Measurements from ENCODE around the gene SH3BGRL2. TPM values are rescaled to one million over a fixed set of nuclear protein-coding genes. Genes with fewer than 3 reads are reported as not detected.

Gene SH3BGRL2
- total and polyA plus RNA-seq, 2 donors (not counting 1 experiment from before 2014, with no cell fraction given) = 0.01 TPM; not detected in 1

DNA sequence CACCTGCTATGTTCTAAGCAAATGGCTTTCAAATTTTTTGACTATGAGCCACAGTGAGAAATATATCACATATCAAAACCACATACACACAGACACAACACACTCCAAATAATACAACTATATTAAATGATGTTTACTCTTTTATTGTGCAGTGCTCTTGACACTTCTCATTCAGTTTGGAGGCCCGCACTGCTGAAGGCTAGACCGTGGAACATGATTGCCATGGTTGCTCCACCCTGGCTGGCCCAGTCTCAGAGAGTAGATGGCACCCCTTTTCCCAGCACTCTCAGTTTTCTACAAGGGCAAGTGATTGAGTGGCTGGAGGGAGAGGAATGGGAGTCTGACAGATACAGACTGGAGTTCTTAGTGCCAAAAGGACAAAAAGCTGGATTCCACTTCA is 86.9 kb downstream of the SH3BGRL2 start:
- intact Hi-C loops (cut with micrococcal nuclease) = no loop called here
- H3K4me3 ChIP-seq (ENCODE audit: control extremely low read depth in 1 of 5, extremely low read depth in 1 of 5, insufficient read depth in 1 of 5, low read depth in 2 of 5, low read length in 4 of 5) = no peak overlapping the region
- no CpG with 5 or more reads among the region's 2 CpGs for WGBS (ENCODE audit: insufficient coverage)
- no peaks in the 10 kb centered on the region for H4K20me1 ChIP-seq (ENCODE audit: control insufficient read depth, insufficient read depth, low read length, poor library complexity, severe bottlenecking)
- Mint-ChIP-seq H3K9me3 (ENCODE audit: insufficient read depth) (no peaks in the 10 kb centered on the region), H3K4me1 (no peaks in the 10 kb centered on the region), H3K4me3 (no peak overlapping the region), H3K27ac (no peak overlapping the region), H3K27me3 (no peaks in the 10 kb centered on the region)
- H3K4me2 ChIP-seq (replicated peaks; ENCODE audit: low read depth, low read length, poor library complexity, severe bottlenecking) = no peak overlapping the region
- H2AFZ ChIP-seq (ENCODE audit: insufficient read depth, low read depth, low read length, poor library complexity, severe bottlenecking) = no peak overlapping the region
- DNase-seq (no peak), ATAC-seq (ENCODE audit: low read depth) (no peak)
- CTCF ChIA-PET = no interaction called here
- no peaks in the 10 kb centered on the region for H3K36me3 ChIP-seq (replicated peaks in 1 of 2; ENCODE audit: control extremely low read depth in 1 of 2, control insufficient read depth in 1 of 2, extremely low read depth in 1 of 2, insufficient read depth in 2 of 2, low read length in 1 of 2)
- no peaks in the 10 kb centered on the region for H3K9me3 ChIP-seq (ENCODE audit: control extremely low read depth in 1 of 3, control insufficient read depth in 2 of 3, insufficient read depth in 1 of 3, low read length in 2 of 3)
- no peaks in the 10 kb centered on the region for H3K27me3 ChIP-seq (replicated peaks in 1 of 4; ENCODE audit: control extremely low read depth in 1 of 4, control insufficient read depth in 3 of 4, insufficient read depth in 4 of 4, low read length in 3 of 4)
- no peak overlapping the region for H3K9ac ChIP-seq (ENCODE audit: low read length)
- no peaks in the 10 kb centered on the region for H3K4me1 ChIP-seq (ENCODE audit: control insufficient read depth in 2 of 2, insufficient read depth in 2 of 2, low read length in 2 of 2)
- no peak overlapping the region for H3K27ac ChIP-seq (ENCODE audit: low read length in 2 of 2)
- POLR2A ChIA-PET = no interaction called here
- TF ChIP-seq EZH2 (IDR thresholded peaks at IDR 0.05; ENCODE audit: borderline replicate concordance, insufficient read depth, low read depth, low read length, poor library complexity, severe bottlenecking) = no peak
- TF ChIP-seq CTCF (IDR thresholded peaks at IDR 0.05) = no peak
- H3K79me2 ChIP-seq (ENCODE audit: control insufficient read depth, insufficient read depth, low read length) = no peaks in the 10 kb centered on the region

DNA sequence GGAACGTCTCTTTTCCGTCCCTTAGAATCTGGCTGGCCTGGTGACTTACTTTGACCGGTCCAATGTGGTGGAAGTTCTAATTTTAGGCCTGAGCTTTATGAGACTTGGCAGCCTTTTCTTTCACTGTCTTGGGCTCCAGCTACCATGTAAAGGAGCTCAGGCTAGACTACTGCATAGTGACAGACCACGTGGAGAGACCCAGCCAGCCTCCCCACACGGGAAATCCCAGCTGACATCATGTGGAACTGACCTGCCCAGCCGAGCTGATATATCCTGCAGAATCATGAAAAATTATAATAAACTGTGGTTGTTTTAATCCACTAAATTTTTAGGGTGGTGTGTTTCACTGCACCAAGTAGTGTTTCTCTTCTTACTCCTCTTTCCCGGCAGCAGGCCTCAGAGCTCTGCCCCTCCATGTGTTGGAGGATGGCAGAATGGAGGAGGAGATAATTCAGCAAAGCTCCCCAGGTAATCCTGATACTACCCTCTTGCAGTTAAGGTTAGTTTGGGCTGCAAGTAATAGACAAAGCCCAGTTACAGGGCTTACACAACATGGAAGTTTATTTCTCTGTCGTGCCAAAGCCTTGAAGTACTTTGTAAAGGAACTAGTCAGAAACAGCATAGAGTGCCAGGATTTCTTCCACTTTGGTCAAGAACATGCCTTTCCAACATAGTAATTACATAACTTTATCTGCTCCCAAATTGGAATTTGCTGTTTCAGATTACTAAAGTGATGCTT is 87.5 kb downstream of the SH3BGRL2 start:
- intact Hi-C loops (cut with micrococcal nuclease) = no loop called here
- Histone ChIP-seq H3K27me3 (replicated peaks in 1 of 4; ENCODE audit: control extremely low read depth in 1 of 4, control insufficient read depth in 3 of 4, insufficient read depth in 4 of 4, low read length in 3 of 4) (no peaks in the 10 kb centered on the region), H2AFZ (ENCODE audit: insufficient read depth, low read depth, low read length, poor library complexity, severe bottlenecking) (no peak overlapping the region), H3K9ac (ENCODE audit: low read length) (no peak overlapping the region), H3K9me3 (ENCODE audit: control extremely low read depth in 1 of 3, control insufficient read depth in 2 of 3, insufficient read depth in 1 of 3, low read length in 2 of 3) (no peaks in the 10 kb centered on the region), H4K20me1 (ENCODE audit: control insufficient read depth, insufficient read depth, low read length, poor library complexity, severe bottlenecking) (no peaks in the 10 kb centered on the region), H3K27ac (ENCODE audit: low read length in 2 of 2) (no peak overlapping the region), H3K4me3 (ENCODE audit: control extremely low read depth in 1 of 5, extremely low read depth in 1 of 5, insufficient read depth in 1 of 5, low read depth in 2 of 5, low read length in 4 of 5) (no peak overlapping the region), H3K36me3 (replicated peaks in 1 of 2; ENCODE audit: control extremely low read depth in 1 of 2, control insufficient read depth in 1 of 2, extremely low read depth in 1 of 2, insufficient read depth in 2 of 2, low read length in 1 of 2) (no peaks in the 10 kb centered on the region), H3K4me1 (ENCODE audit: control insufficient read depth in 2 of 2, insufficient read depth in 2 of 2, low read length in 2 of 2) (no peaks in the 10 kb centered on the region), H3K4me2 (replicated peaks; ENCODE audit: low read depth, low read length, poor library complexity, severe bottlenecking) (no peak overlapping the region), H3K79me2 (ENCODE audit: control insufficient read depth, insufficient read depth, low read length) (no peaks in the 10 kb centered on the region)
- ChIA-PET CTCF (no interaction called here), POLR2A (no interaction called here)
- no peak overlapping the region for H3K4me3 Mint-ChIP-seq
- TF ChIP-seq CTCF (IDR thresholded peaks at IDR 0.05) = no peak
- no peak for TF ChIP-seq EZH2 (IDR thresholded peaks at IDR 0.05; ENCODE audit: borderline replicate concordance, insufficient read depth, low read depth, low read length, poor library complexity, severe bottlenecking)
- ATAC-seq (ENCODE audit: low read depth) (no peak), DNase-seq (no peak)
- H3K4me1 Mint-ChIP-seq = no peaks in the 10 kb centered on the region
- 77% methylated on average over 4 of the region's 8 CpGs for WGBS (ENCODE audit: insufficient coverage)
- H3K9me3 Mint-ChIP-seq (ENCODE audit: insufficient read depth) = no peaks in the 10 kb centered on the region
- no peak overlapping the region for H3K27ac Mint-ChIP-seq
- no peaks in the 10 kb centered on the region for H3K27me3 Mint-ChIP-seq

Measured in B cell (primary cell).